NK-92 (cell line): Measurements from ENCODE around the gene HSPB2.
"Not testable (repeated sequence)": the region's sequence is repeated elsewhere in the genome, so short reads cannot be mapped to it uniquely, and the experiment has no call there.

ENCODE experiments used
- DNase-seq: peaks from one replicate; lab custom pipeline; 2025; ENCODE audit not compliant: unreplicated experiment; lab: John Stamatoyannopoulos, UW

The HSPB2 gene

GRCh38 chr11:111912535-111912934 lies at the start of gene HSPB2:
Gene HSPB2 (plus strand): TSS chr11:111912734. CDS start chr11:111912830, 96 bp downstream.
- no peak for DNase-seq

GRCh38 chr11:111870113-111870512 lies 42.4 kb upstream of the HSPB2 start:
- DNase-seq = no peak

- no peak for DNase-seq
These were observed 42.0 kb upstream of the HSPB2 start for GRCh38 chr11:111870522-111870885.

- no peak for DNase-seq
These were observed 41.4 kb upstream of the HSPB2 start, which contains the start of gene ALG9 for GRCh38 chr11:111870886-111871692. Gene ALG9 (minus strand): TSS chr11:111871581. CDS start chr11:111871482, 99 bp downstream.

GRCh38 chr11:111871693-111872161 lies 40.8 kb upstream of the HSPB2 start:
- DNase-seq = no peak

GRCh38 chr11:111878385-111878848 lies 34.1 kb upstream of the HSPB2 start:
- no peak for DNase-seq

GRCh38 chr11:111878849-111879636 lies 33.5 kb upstream of the HSPB2 start, which contains the start of the genes CFAP68 and FDXACB1:
Gene CFAP68 (plus strand): TSS chr11:111879541. CDS start chr11:111879561, 20 bp downstream.
Gene FDXACB1 (minus strand): TSS chr11:111879165. CDS start chr11:111879132, 33 bp downstream.
- peak; percentile 93 for DNase-seq

- DNase-seq = no peak
These were observed 32.9 kb upstream of the HSPB2 start for GRCh38 chr11:111879637-111879960.

GRCh38 chr11:111882202-111882601 lies 30.3 kb upstream of the HSPB2 start:
- no peak for DNase-seq

GRCh38 chr11:111885053-111885452 lies 27.5 kb upstream of the HSPB2 start:
- DNase-seq = not testable (repeated sequence)

- DNase-seq = no peak
These were observed 26.5 kb upstream of the HSPB2 start for GRCh38 chr11:111886032-111886431.

- DNase-seq = no peak
These were observed 25.7 kb upstream of the HSPB2 start for GRCh38 chr11:111886844-111887243.

GRCh38 chr11:111905411-111905810 lies 7.1 kb upstream of the HSPB2 start:
- DNase-seq = no peak

GRCh38 chr11:111906680-111907079 lies 5.9 kb upstream of the HSPB2 start:
- DNase-seq = no peak

GRCh38 chr11:111908639-111909305 lies 3.8 kb upstream of the HSPB2 start:
- DNase-seq = no peak

- no peak for DNase-seq
These were observed 3.2 kb upstream of the HSPB2 start for GRCh38 chr11:111909378-111909777.

- no peak for DNase-seq
These were observed 1.6 kb upstream of the HSPB2 start for GRCh38 chr11:111910676-111911562.

- no peak for DNase-seq
These were observed 752 bp upstream of the HSPB2 start, which contains the start of gene CRYAB for GRCh38 chr11:111911563-111912401. Gene CRYAB (minus strand): TSS chr11:111911770. CDS start chr11:111911724, 46 bp downstream.
